Measurements from ENCODE around the gene FAM117A.
A peak's percentile ranks its signal among the peaks of the same experiment; 100 is the strongest.
"Not testable (repeated sequence)": the region's sequence is repeated elsewhere in the genome, so short reads cannot be mapped to it uniquely, and the experiment has no call there.

FAM117A gene

GRCh38 chr17:49764559-49765180 is 739 bp upstream of the FAM117A start:
- no peak overlapping the region for H3K27ac ChIP-seq

GRCh38 chr17:49762151-49762941 is 1.6 kb downstream of the FAM117A start:
- H3K27ac ChIP-seq, result peak overlapping the region; percentile 14

More at GRCh38 chr17:49764559-49765180, 739 bp upstream of the FAM117A start:
- DNase-seq (ENCODE audit: low read depth, low spot score), result no peak

GRCh38 chr17:49760932-49761558 is 2.9 kb downstream of the FAM117A start:
- H3K27ac ChIP-seq, result no peak overlapping the region

More at GRCh38 chr17:49762151-49762941, 1.6 kb downstream of the FAM117A start:
- peak; percentile 50 for DNase-seq (ENCODE audit: low read depth, low spot score)

GRCh38 chr17:49760296-49760695 is 3.6 kb downstream of the FAM117A start:
- no peak for DNase-seq (ENCODE audit: low read depth, low spot score)
- H3K27ac ChIP-seq, result no peak overlapping the region

More at GRCh38 chr17:49760932-49761558, 2.9 kb downstream of the FAM117A start:
- no peak for DNase-seq (ENCODE audit: low read depth, low spot score)

GRCh38 chr17:49759203-49759602 is 4.7 kb downstream of the FAM117A start:
- DNase-seq (ENCODE audit: low read depth, low spot score), result no peak
- no peak overlapping the region for H3K27ac ChIP-seq

- not testable (repeated sequence) for H3K27ac ChIP-seq; DNase-seq (ENCODE audit: low read depth, low spot score)
These were observed 5.4 kb downstream of the FAM117A start for GRCh38 chr17:49758464-49759010.

GRCh38 chr17:49757151-49757777 is 6.7 kb downstream of the FAM117A start:
- no peak for DNase-seq (ENCODE audit: low read depth, low spot score)
- H3K27ac ChIP-seq, result no peak overlapping the region

GRCh38 chr17:49756323-49757150 is 7.4 kb downstream of the FAM117A start:
- H3K27ac ChIP-seq, result no peak overlapping the region
- no peak for DNase-seq (ENCODE audit: low read depth, low spot score)

- no peak overlapping the region for H3K27ac ChIP-seq
These were observed 8.2 kb downstream of the FAM117A start for GRCh38 chr17:49755663-49756283.

GRCh38 chr17:49753959-49754391 is 10.0 kb downstream of the FAM117A start:
- no peak for DNase-seq (ENCODE audit: low read depth, low spot score)
- no peak overlapping the region for H3K27ac ChIP-seq

More at GRCh38 chr17:49755663-49756283, 8.2 kb downstream of the FAM117A start:
- DNase-seq (ENCODE audit: low read depth, low spot score), result no peak

- no peak overlapping the region for H3K27ac ChIP-seq
- DNase-seq (ENCODE audit: low read depth, low spot score), result no peak
These were observed 11.4 kb downstream of the FAM117A start for GRCh38 chr17:49752508-49752907.

GRCh38 chr17:49749730-49750129 is 14.2 kb downstream of the FAM117A start:
- no peak overlapping the region for H3K27ac ChIP-seq
- DNase-seq (ENCODE audit: low read depth, low spot score), result no peak

- no peak overlapping the region for H3K27ac ChIP-seq
- DNase-seq (ENCODE audit: low read depth, low spot score), result no peak
These were observed 15.1 kb downstream of the FAM117A start for GRCh38 chr17:49748791-49749190.

GRCh38 chr17:49748223-49748622 is 15.7 kb downstream of the FAM117A start:
- no peak for DNase-seq (ENCODE audit: low read depth, low spot score)

GRCh38 chr17:49747632-49748031 is 16.3 kb downstream of the FAM117A start:
- H3K27ac ChIP-seq, result no peak overlapping the region

More at GRCh38 chr17:49748223-49748622, 15.7 kb downstream of the FAM117A start:
- no peak overlapping the region for H3K27ac ChIP-seq

GRCh38 chr17:49746791-49747490 is 17.0 kb downstream of the FAM117A start:
- no peak overlapping the region for H3K27ac ChIP-seq
- no peak for DNase-seq (ENCODE audit: low read depth, low spot score)

More at GRCh38 chr17:49747632-49748031, 16.3 kb downstream of the FAM117A start:
- DNase-seq (ENCODE audit: low read depth, low spot score), result no peak

GRCh38 chr17:49745175-49746139 is 18.5 kb downstream of the FAM117A start:
- DNase-seq (ENCODE audit: low read depth, low spot score), result no peak
- H3K27ac ChIP-seq, result no peak overlapping the region

All from epithelial cell of prostate (primary cell).